ENCODE measurements around the gene NOTCH1.

NOTCH1 gene

DNA sequence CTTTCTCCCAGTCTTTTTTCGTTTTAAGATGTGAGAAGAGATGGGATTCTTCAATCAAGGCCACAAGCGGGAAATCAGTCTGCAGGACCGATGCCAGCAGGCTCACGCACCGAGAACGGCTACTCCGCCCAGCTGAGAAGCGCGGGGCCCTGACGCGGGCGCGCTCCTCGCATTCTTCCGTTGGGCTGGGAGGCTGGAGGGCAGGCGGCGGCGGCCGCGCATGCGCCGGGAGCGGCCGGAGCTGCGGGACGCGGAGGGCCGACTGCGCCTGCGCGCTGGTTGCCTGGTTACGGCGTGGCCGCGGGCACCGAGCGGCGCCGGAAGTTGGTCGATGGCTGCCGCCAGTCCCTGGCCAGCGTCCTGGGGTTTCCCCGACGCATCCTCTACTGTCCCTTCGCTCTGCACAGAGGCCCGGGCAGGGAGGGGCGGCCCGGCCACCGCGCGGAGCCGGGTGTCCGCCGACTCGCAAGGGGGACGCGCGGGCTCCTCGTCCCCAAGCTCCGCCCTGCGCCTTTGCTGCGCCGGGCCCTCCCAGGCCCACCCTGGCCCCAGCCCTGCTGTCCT, 62.2 kb downstream of the NOTCH1 start (continued):
- TF ChIP-seq HOXC10 (CRISPR knock-in tag; IDR thresholded peaks at IDR 0.05) (no peak), ZNF302 (tag by site-specific recombination; IDR thresholded peaks at IDR 0.05; ENCODE audit: low read depth) (no peak), ZNF132 (tag by site-specific recombination; IDR thresholded peaks at IDR 0.05; ENCODE audit: borderline replicate concordance) (no peak), SP7 (tag by site-specific recombination; IDR thresholded peaks at IDR 0.05) (no peak; the same call in 1 of the 2 replicates), ZNF791 (tag by site-specific recombination; IDR thresholded peaks at IDR 0.05) (no peak), ZNF112 (tag by site-specific recombination; IDR thresholded peaks at IDR 0.05) (no peak), ZNF664 (tag by site-specific recombination; IDR thresholded peaks at IDR 0.05) (no peak), ZSCAN16 (tag by site-specific recombination; IDR thresholded peaks at IDR 0.05) (no peak), ATF2 (tag by site-specific recombination; IDR thresholded peaks at IDR 0.05; ENCODE audit: low read depth) (no peak), ZNF514 (tag by site-specific recombination; IDR thresholded peaks at IDR 0.05) (no peak)
- TF ChIP-seq, protein P1, sequence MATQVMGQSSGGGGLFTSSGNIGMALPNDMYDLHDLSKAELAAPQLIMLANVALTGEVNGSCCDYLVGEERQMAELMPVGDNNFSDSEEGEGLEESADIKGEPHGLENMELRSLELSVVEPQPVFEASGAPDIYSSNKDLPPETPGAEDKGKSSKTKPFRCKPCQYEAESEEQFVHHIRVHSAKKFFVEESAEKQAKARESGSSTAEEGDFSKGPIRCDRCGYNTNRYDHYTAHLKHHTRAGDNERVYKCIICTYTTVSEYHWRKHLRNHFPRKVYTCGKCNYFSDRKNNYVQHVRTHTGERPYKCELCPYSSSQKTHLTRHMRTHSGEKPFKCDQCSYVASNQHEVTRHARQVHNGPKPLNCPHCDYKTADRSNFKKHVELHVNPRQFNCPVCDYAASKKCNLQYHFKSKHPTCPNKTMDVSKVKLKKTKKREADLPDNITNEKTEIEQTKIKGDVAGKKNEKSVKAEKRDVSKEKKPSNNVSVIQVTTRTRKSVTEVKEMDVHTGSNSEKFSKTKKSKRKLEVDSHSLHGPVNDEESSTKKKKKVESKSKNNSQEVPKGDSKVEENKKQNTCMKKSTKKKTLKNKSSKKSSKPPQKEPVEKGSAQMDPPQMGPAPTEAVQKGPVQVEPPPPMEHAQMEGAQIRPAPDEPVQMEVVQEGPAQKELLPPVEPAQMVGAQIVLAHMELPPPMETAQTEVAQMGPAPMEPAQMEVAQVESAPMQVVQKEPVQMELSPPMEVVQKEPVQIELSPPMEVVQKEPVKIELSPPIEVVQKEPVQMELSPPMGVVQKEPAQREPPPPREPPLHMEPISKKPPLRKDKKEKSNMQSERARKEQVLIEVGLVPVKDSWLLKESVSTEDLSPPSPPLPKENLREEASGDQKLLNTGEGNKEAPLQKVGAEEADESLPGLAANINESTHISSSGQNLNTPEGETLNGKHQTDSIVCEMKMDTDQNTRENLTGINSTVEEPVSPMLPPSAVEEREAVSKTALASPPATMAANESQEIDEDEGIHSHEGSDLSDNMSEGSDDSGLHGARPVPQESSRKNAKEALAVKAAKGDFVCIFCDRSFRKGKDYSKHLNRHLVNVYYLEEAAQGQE (tag by site-specific recombination; IDR thresholded peaks at IDR 0.05), result peak; percentile 58; the same call in 1 of the 2 replicates

- no peaks in the 10 kb centered on the region; the same call in 1 of the 2 replicates for H3K4me1 ChIP-seq (ENCODE audit: control insufficient read depth, insufficient read depth, low read length)
- H3K4me3 ChIP-seq (ENCODE audit: low read depth, low read length), result peak within 1 kb of the TSS; percentile 82
- H3K27ac ChIP-seq (ENCODE audit: extremely low read depth, low read depth, low read length), result peak within 1 kb of the TSS; percentile 94
- no peaks in the 10 kb centered on the region for H3K9me3 ChIP-seq (ENCODE audit: control insufficient read depth, insufficient read depth, low read depth, low read length)
- ChIA-PET CTCF (interaction anchor here (0.8 to 9.1 kb wide), 8 partner anchors 120 to 213 kb away, joined by 3 to 360 read pairs (median 3); no protein-coding TSS in a partner anchor), POLR2A (interaction anchor here (1.0 to 2.1 kb wide), 4 partner anchors 73 to 245 kb away, joined by 3 to 8 read pairs (median 6); partner anchors contain the start of genes AGPAT2 and DNLZ)
- peaks cover 0 to 17% of the 10 kb centered on the region in 2 experiments; a peak in 2 of 3 replicates for H3K36me3 ChIP-seq (ENCODE audit: control insufficient read depth in 2 of 2, insufficient read depth in 1 of 2, low read length in 2 of 2)
- TF ChIP-seq ZNF544 (tag by site-specific recombination; IDR thresholded peaks at IDR 0.05) (no peak), ZIC2 (tag by site-specific recombination; IDR thresholded peaks at IDR 0.05) (no peak), ZNF48 (tag by site-specific recombination; IDR thresholded peaks at IDR 0.05) (no peak), ZNF155 (tag by site-specific recombination; IDR thresholded peaks at IDR 0.05) (no peak), SCRT2 (tag by site-specific recombination; IDR thresholded peaks at IDR 0.05) (no peak), ZSCAN23 (tag by site-specific recombination; IDR thresholded peaks at IDR 0.05) (no peak), ZNF747 (tag by site-specific recombination; IDR thresholded peaks at IDR 0.05) (no peak), YY2 (tag by site-specific recombination; IDR thresholded peaks at IDR 0.05) (peak; percentile 76), ZNF169 (tag by site-specific recombination; IDR thresholded peaks at IDR 0.05) (no peak), ZNF398 (tag by site-specific recombination; IDR thresholded peaks at IDR 0.05) (peak; percentile 36; the same call in 1 of the 2 replicates), KLF16 (tag by site-specific recombination; IDR thresholded peaks at IDR 0.05) (peak; percentile 53; the same call in 1 of the 2 replicates), ZNF391 (tag by site-specific recombination; IDR thresholded peaks at IDR 0.05; ENCODE audit: borderline replicate concordance, low read depth) (0 out of 2 replicates have a peak, but pooled peaks have one; percentile 43), ZNF639 (tag by site-specific recombination; IDR thresholded peaks at IDR 0.05) (no peak), ZNF366 (tag by site-specific recombination; conservative IDR thresholded peaks at IDR 0.05) (peak; percentile 81), ZNF174 (tag by site-specific recombination; IDR thresholded peaks at IDR 0.05) (no peak)
- TF ChIP-seq, protein P2, sequence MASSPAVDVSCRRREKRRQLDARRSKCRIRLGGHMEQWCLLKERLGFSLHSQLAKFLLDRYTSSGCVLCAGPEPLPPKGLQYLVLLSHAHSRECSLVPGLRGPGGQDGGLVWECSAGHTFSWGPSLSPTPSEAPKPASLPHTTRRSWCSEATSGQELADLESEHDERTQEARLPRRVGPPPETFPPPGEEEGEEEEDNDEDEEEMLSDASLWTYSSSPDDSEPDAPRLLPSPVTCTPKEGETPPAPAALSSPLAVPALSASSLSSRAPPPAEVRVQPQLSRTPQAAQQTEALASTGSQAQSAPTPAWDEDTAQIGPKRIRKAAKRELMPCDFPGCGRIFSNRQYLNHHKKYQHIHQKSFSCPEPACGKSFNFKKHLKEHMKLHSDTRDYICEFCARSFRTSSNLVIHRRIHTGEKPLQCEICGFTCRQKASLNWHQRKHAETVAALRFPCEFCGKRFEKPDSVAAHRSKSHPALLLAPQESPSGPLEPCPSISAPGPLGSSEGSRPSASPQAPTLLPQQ (tag by site-specific recombination; IDR thresholded peaks at IDR 0.05), result peak; percentile 67; the same call in 1 of the 2 replicates
Observed at GRCh38 chr9:136482793-136483588, 62.9 kb downstream of the NOTCH1 start, which contains the start of gene SEC16A. Gene SEC16A (minus strand): TSS chr9:136483040. CDS start chr9:136477615, 5,425 bp downstream.
